Activated CD4-positive, alpha-beta T cell treated with anti-CD3 and anti-CD28 coated beads, Interleukin-10, Interleukin-2, amounts not matched to agents 100 ng/mL and 50 ng/mL, durations not matched to agents 16 hours and 8 hours (primary cell): ENCODE measurements around the gene TIMM10.

Experiments
- DNase-seq: peaks from one replicate; pipeline ENCODE4 v3.0.0-alpha.2; 2020

The TIMM10 gene

DNA sequence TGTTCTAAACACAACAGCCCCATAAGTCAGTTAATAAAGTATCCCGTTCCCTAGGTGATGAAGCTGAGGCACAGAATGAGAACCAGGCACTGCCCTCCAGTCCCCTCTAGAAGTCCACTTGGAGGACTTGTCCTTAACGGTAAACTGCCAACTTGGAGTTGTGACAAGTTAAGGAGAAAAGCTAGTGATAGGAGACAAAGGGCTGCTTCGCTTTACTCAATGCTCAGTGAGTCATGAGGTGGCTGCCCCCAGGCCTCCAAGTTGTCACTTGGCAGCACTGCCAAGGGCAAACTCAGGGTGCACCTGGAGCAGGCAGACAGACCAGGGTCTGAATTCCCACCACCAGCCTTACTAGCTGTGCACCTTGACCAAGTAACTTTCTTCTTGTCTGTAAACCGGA lies 28.6 kb downstream of the TIMM10 start:
- no peak for DNase-seq

DNA sequence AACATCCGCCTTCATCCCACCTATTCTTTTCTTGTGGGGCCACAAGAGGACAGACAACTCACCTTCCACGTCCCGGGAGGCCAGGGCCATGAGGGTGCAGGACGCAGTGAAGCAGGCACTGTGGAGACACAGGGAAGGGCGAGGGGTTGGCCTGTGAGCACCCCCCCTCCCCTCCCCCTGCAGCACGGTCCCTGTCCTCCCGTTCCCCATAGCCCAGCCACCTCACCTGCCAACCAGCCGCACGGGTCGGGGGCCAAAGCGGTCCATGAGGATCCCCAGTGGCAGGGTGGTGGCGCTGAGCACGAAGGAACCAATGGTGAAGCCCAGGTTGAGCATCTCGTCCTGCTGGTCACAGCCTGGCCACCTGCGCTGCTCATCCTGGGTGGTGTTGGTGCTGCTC lies 29.6 kb downstream of the TIMM10 start:
- no peak for DNase-seq

DNA sequence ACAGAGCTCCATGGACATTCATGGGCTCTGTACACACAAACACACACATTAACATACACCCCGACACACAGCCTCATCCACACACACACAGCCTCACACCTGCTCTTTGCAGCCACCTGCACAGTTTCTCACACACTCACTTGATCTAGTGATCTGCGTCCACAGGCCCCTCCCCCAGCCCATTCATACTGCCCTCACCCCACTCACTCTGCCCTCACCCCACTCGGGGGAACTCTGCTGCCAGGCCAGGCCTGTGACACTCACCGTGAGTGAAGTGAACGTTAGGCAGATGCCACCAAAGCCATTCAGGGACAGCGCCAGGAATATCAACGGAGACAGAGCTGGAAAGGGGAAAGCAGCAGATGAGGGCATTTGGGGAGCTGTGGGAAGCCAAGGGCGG lies 30.0 kb downstream of the TIMM10 start:
- DNase-seq, result no peak

DNA sequence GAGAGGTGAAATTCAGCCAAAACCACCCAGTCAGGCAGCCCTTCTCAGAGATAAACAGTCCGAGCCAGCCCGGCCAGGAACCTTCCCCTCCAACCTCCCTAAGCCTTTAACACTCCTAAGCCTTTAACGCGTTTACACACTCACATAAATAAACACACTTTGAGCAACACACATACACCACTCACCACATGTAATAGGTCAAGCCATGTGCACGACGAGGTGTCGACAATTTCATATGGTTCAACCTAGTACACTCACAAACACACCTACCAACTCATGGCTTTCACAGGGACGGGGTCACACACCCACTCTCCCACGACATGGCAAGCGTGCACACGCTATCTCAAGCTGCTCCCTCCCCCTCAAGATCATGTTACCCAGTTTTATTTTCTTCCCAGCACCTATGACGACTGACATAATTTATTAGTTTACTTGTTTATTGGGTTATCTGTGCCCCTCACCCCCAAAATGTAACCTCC lies 30.5 kb downstream of the TIMM10 start:
- DNase-seq, result no peak

DNA sequence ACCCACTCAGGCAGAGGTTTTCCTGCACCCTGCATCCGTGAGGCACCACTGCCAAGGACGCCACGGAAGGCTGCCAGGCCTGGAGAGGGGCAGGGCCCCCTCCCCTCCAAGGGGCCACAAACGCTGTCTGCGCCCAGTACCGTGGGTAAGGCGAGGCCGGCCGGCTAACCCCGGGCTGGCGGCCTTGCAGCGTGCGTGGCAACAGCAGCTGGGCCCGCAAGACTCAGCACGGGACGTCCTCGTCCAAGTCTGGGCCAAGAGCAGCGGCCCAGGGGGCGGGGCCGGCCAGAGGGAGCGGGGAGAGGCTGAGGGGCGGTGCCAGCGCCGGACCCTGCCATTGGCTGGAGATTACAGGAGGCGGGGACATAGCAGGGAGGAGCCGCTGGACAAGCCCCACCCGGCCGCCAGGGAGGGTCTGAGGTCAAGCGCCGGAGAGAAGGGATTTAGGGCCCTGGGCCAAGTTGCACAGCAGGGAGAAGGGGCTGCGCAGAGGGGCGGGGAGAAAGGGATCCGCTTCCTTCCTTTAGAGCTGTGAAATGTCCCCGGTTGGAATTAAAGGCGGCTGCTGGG lies 31.1 kb downstream of the TIMM10 start:
- DNase-seq, result peak; percentile 60

DNA sequence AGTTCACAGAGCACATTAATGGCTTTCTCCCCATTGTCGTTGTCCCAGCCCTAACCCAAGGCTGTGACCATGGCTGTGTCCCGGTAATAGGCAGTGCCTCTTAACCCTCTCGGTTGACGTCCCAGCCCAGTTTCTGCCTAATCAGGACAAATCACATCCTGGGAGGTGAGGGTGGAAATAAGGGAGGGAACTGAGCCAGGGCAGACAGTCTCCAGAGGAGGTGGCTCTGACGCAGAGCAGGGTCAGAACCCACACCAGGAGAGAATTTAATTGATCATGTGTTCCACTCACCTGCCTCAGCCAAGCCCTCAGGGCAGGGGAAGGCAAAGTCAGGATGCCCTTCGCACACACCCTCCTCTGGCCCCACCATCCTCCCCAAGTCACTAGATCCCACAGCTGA lies 32.0 kb downstream of the TIMM10 start:
- no peak for DNase-seq

DNA sequence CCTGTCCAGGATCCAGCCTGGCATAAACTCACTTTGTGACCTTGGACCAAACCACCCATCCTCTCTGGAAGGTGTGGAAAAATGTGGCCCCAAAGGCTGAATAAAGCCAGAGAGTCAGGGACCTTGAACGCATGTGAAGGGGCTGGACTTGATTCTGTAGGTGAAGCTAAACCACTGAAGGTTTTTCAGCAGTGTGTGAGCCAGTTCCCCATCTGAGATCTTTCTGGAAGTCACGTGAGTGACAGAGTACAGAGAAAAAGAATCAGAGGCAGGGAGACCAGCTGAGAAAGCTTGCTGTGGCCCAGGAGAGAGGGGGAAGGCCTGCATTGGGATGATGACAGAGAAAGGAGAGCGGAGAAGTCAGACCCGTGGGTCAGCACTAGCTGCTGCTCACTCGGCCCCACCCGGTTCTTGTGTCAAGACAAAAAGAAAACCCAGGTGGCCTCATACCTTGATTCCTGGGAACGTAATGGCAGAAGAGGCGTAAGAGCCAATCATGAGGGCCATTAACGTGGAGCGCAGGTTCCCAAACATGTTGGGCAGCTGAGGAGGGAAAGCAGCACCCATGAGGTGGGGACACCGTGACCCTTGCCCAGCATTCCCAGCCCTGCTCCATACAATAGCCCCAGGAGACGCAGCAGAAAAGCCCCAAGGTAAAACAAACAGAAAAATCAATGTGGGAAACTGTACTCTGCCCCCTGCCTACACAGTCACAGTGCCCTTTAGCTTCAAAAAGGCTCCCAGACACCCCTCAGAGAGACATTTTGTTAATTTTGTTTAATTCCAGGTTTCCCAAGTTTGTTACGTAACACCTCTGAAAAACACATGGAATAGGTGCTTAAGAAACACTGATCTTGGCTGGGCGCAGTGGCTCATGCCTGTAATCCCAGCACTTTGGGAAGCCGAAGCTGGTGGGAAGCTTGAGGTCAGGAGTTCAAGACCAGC lies 33.0 kb downstream of the TIMM10 start:
- no peak for DNase-seq

DNA sequence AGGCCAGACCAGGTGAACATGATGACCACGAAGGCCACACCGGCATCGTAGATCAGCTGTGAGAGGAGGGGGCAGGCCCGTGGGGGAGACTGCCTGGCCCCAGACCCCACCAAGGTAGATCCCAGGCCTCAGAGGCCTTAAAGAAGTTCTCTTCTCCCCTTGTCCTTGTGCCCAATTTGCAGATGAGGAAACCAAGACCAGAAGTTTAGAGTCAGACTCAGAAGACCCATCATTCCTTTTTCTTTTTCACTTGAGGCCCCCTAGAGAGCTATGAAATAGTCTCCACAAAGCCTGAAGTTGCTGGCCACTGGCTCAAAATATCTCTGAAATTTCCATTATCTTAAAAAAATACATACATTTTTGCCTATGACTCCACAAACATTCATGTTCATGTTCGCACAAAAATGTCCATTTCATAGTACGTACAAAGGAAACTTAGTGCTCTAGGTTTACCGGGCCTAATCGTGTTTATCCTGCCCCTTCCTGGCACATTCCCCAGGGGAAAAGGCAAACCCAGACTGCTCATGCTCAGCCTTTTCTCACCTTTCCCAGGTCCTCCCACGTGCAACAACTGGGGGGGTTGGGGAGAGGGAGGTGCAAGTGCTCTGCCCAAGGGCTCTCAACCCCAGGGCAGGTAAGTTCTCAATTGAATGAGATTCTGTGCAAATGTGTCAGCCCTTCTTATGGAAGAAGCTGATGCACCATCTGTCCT lies 34.3 kb downstream of the TIMM10 start:
- DNase-seq, result no peak

DNA sequence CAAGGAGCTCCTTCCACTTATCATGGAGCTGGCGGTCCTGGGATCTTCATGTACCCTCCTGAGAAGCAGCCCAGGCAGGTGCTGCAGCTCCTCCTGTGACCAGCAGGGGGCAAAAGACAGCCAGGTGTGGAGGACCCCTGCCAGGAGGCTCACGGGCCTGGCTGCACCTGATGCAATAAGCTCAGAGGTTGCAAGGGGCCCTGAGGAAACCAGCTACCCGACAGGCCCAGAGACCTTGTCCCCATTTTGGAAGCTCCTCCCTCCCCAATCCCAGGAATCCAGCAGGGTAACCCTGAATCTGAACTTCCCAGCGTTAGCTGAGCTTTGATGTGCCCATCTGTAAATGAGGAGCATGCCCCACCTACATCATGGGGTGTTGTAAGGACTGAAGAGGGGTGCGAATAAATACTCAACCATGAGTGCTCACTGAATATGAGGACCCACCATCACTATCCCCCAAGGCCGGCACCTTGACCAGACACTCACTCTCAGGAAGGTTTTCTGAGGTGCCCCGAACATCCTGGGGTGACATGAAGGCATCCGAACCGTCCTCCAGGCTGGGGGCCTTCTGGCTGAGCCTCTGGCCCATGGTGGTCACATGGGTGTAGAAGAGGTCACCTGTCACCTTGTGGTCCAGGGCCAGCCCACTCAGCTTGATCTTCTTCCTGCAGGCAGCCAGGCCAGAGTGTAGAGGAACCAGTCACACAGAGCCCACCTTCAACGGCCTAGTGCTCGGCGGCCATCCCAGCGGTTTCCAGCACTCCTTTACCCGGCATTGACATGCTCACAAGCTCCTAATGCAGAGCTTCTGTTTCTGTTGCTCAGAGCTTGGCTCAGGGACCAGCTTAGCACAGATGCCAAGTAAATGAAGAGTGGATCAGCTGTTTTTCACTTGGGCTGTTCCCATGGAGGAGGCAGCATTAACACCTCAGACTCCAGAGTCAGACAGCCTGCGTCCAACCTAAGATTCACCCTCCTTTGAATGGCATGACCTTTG lies 36.7 kb downstream of the TIMM10 start:
- peak; percentile 81 for DNase-seq

DNA sequence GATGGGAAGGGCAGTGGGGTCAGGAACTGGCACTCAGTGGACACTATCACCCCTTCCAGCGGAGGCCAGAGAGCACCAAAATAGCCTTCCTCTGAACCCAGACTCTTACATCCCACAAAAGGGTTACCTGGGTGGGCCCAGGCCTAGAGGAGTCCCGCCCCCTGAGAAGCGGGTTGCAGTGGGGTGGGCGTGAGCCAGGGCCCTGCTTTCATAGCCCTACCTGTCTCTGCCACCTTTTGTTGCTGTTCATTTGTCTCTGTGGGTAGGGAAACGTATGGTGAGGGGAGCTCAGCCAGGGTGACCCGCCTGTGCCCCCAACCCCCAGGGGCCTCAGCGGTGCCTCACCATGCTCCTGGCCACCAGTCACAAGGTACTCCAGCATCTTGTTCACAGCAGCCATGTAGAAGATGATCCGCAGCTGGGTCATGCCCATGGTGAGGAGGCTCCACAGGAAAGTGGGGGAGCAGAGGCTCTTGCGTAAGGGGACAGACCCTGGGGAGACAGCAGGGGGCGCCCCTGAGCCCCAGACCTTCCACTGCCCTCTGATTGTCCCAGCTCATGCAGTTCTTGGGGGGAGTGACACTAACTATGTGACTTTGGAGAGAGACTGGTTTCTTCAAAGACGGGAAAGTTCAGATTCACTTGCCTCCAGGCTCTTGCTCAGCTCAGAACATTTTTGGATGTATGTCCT lies 39.0 kb downstream of the TIMM10 start:
- DNase-seq, result peak; percentile 70

DNA sequence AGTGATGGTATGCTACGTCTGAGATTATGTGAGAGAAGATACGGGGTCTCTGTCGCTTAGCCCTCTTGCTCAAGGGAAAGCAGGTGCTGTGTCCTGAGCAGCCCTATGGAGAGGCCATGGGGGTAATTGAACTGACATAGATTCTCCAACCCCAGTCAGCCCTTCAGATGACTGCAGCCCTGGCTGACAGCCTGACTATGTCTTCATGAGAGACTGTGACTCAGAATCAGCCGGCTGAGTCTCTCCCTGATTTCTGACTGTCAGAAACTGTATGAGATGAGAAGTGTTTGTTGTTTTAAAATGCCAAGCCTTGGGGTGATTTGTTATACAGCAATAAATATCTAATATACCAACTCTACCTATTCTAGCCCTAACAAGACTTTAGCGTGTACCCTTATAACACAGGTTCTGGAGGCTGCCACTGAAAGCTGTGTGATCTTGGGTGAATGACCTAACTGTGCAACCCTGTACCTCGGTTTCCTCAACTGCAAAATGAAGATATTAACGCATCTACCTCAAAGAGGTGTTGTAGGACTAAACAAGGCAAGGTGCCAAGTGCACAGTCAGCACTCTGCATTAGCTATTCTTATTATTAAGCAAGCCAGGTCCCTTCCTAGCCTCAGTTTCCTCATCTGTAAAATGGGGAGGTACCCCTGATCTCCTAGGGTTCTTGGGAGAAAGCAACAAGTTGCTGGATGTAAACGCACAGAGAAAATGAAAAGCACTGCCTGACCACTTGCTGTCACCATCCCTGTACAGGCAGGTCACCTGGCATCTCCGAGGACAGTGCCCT lies 39.9 kb downstream of the TIMM10 start:
- no peak for DNase-seq

DNA sequence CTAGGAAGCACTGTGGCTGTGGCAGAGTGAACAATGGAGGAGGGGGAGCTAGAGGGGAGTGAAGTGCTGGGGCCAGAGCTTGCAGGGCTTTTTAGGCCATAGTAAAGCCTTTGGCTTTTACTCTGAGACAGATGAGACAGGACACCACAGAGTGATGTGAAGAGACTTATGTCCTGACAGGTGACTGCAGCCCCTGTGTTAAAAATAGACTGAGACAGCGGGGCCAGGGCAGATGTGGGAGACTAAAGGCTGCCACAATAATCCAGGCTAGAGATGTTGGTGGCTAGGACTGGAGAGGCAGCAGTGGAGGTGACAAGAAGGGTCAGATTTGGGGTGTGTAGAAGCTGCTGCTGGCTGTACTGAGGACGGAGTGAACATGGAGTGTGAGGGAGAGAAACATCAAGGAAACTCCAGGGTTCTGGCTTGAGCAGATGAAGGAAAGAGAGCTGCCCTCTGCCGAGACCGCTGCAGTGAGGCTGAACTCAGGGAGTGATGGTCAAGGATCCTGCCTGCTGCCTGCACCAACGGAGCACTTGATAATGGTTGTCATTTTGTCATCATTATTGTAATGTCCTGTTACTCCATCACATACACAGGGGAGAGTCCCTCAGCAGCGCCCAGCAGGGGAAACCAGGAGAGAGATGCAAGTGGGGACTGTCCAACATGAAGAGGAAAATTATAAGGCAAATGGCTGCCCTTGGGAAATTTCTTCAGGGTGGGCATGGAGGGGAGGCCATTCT lies 42.5 kb downstream of the TIMM10 start:
- no peak for DNase-seq

DNA sequence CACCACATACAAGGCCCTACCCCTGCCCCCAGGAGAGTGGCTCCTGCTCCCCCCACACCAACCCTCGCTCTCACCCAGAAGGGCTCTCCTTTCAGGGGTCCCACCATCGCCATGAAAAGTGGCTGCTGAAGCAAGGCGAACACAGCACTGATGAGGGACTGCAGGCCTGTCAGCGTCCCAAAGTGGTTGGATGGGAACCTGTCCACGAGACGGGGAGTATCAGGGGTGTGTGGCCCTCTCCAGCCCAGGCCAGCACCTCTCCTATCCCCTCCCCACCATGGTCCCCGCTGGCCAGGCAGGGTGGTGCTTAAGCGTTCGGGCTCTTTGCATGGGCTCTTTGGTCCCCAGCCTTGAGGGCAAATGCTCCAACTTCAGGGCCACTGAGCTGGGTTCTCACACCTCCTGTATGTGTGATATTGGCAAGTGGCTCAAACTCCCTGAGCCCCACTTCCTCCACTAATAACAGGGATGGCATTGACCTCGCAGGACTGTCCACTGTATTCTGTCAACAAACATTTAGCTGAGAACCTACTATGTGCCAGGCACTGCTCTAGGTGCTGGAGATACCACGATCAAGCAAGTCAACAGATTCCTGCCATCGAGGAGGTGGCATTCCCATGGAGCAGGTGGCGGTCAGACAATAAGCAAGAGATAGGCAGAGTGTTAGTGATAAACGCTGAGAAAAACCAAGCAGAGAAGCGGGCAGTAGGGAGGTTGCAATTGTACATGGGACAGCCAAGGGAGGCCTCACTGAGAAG lies 43.4 kb downstream of the TIMM10 start:
- DNase-seq, result no peak

DNA sequence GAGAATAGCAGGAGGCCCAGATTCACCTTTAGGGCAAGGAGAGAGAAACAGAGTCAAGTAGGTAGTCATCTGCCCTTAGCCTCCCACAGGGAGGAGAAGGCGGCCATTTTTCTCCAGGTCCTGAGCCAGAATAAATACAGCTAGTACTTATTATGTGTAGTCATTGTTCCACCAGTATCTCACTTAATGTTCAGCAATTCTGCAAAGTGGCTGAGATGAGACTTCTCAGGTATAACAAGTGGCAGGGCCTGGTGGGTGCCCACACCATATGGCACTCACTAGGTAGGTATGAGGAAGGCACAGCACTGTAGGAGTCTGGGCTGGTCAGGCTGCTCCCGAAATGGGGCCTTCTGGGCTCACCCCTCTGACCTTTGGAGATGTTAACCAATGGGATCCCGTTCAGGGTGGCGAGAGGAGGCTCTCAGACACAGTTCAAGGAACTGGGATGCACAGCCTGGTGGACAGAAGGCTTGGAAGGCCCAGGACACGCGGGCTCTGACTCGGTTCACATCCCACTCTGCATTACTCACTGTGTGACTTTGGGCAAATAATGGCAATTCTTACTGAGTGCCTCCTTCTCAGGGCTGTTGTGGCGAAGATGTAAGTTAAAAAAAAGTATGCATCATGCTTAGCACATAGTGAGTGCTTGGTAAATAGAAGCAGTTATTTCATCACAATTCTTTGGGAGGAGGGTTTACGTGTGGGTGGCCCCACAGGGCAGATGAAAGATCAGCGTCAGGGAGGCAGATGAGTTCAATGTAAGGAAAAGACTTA lies 45.1 kb downstream of the TIMM10 start:
- no peak for DNase-seq

DNA sequence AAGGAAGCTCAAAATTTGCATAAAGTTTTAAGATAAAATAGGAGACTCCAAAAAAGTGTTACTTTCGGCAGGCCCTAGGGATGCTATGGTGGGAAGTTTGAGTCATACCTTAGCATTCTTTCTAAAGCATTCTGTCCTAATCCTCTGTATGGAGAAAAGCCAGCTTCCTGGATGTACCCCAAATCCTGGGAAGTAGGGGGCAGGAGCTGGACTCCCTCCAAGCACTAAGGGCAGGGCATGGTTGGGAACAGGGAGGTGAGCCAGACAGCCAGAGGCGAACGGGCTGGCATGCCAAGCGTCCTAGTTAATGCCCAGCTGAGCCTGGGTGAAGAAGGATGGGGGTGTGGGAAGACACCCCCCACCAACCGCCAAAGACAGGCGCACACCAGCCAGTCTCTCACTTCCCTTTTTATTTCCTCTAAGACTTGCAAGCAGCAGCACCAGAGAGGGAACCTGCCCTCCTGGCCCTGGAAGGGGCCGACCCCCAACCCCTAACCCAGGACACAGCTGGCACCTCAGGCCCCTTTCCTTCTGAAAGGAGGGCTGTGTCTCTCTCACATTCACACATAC lies 46.3 kb downstream of the TIMM10 start:
- DNase-seq, result no peak

DNA sequence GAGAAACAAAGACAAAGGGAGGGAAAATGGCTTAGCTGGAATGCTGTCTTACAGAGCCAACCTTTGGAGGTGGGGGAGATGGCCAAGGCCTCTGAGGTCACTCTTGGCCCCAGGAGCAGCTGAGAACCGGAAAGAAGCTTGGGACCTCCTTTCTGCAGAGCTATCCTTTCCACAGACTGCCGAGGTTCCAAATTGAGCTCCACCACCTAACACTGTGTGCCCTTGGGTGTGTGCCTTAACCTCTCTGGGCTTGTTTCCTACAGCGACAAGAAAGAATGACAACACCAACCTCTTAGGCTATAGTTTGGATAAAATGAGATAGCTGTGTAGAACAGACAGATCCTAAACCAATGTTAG lies 47.0 kb downstream of the TIMM10 start:
- no peak for DNase-seq

DNA sequence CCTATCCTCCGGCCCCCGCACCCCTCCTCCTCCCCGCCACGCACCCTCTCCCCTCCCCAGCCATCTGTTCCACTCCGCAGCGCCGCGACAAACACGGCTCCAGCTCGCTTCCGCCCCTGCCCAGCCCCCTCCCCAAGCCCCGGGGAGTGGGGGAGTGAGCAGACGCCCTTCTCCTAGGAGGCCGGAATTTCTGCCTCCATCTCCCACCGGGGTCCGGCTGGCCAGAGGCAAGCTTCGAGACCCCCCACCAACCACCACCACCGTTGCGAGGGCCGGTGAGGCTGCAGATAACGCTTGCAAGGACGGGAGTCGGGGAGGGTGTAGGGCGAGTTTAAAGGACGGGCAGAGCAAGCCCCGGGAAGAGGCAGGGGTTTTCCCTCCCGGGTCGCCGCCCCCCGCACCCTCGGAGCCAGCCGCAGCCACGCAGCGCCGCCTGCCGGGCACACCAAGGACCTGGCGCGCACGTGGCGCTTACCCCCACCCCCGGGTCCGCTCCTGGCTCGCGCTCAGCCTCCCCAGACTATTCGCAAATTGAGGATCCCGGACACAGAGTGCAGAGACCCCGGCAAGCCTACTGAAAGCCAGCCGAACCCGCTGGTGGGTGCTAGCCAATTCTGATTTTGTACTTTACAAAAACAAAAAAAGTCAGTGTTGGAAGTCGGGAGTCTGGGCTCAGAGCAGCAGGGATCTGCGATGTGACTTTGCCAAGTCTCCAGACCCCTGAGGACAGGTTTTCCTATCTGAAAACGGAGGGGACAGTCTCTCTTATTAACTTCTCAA lies 47.6 kb downstream of the TIMM10 start:
- peak; percentile 63 for DNase-seq
